Measurements from ENCODE around the gene RPS6KA3. TPM values are rescaled to one million over a fixed set of nuclear protein-coding genes. Genes with fewer than 3 reads are reported as not detected.
"Not testable (repeated sequence)": the region's sequence is repeated elsewhere in the genome, so short reads cannot be mapped to it uniquely, and the experiment has no call there.

RPS6KA3 gene
- polyA plus RNA-seq, 1 donor, result 38.2 TPM

GRCh38 chrX:20265726-20266681, 705 bp downstream of the RPS6KA3 start:
- DNase-seq (ENCODE audit: low read depth), result no peak

- no peak for DNase-seq (ENCODE audit: low read depth)
These were observed 1.4 kb downstream of the RPS6KA3 start for GRCh38 chrX:20265221-20265725.

- no peak for DNase-seq (ENCODE audit: low read depth)
These were observed 3.2 kb downstream of the RPS6KA3 start for GRCh38 chrX:20263474-20263873.

- DNase-seq (ENCODE audit: low read depth), result no peak
These were observed 5.8 kb downstream of the RPS6KA3 start for GRCh38 chrX:20260885-20261284.

GRCh38 chrX:20254712-20255299, 11.9 kb downstream of the RPS6KA3 start:
- no peak for DNase-seq (ENCODE audit: low read depth)

GRCh38 chrX:20253232-20253543, 13.5 kb downstream of the RPS6KA3 start:
- no peak for DNase-seq (ENCODE audit: low read depth)

- DNase-seq (ENCODE audit: low read depth), result no peak
These were observed 14.1 kb downstream of the RPS6KA3 start for GRCh38 chrX:20252381-20253231.

GRCh38 chrX:20251691-20252090, 15.0 kb downstream of the RPS6KA3 start:
- no peak for DNase-seq (ENCODE audit: low read depth)

GRCh38 chrX:20250146-20250545, 16.6 kb downstream of the RPS6KA3 start:
- DNase-seq (ENCODE audit: low read depth), result not testable (repeated sequence)

- DNase-seq (ENCODE audit: low read depth), result no peak
These were observed 18.0 kb downstream of the RPS6KA3 start for GRCh38 chrX:20248592-20249192.

GRCh38 chrX:20244931-20245330, 21.8 kb downstream of the RPS6KA3 start:
- DNase-seq (ENCODE audit: low read depth), result no peak

GRCh38 chrX:20240201-20240600, 26.5 kb downstream of the RPS6KA3 start:
- no peak for DNase-seq (ENCODE audit: low read depth)

- DNase-seq (ENCODE audit: low read depth), result no peak
These were observed 28.8 kb downstream of the RPS6KA3 start for GRCh38 chrX:20237864-20238263.

GRCh38 chrX:20235755-20236154, 31.0 kb downstream of the RPS6KA3 start:
- no peak for DNase-seq (ENCODE audit: low read depth)

- no peak for DNase-seq (ENCODE audit: low read depth)
These were observed 33.4 kb downstream of the RPS6KA3 start for GRCh38 chrX:20233336-20233735.

GRCh38 chrX:20231598-20231997, 35.1 kb downstream of the RPS6KA3 start:
- DNase-seq (ENCODE audit: low read depth), result no peak

GRCh38 chrX:20230406-20230805, 36.3 kb downstream of the RPS6KA3 start:
- no peak for DNase-seq (ENCODE audit: low read depth)

- DNase-seq (ENCODE audit: low read depth), result no peak
These were observed 37.6 kb downstream of the RPS6KA3 start for GRCh38 chrX:20229155-20229554.

- DNase-seq (ENCODE audit: low read depth), result no peak
These were observed 38.5 kb downstream of the RPS6KA3 start for GRCh38 chrX:20228245-20228644.

- no peak for DNase-seq (ENCODE audit: low read depth)
These were observed 39.6 kb downstream of the RPS6KA3 start for GRCh38 chrX:20227116-20227515.

- no peak for DNase-seq (ENCODE audit: low read depth)
These were observed 41.2 kb downstream of the RPS6KA3 start for GRCh38 chrX:20225488-20225833.
